ENCODE results near the gene PDE3A. TPM values are rescaled to one million over a fixed set of nuclear protein-coding genes. Genes with fewer than 3 reads are reported as not detected.

The PDE3A gene
- total and polyA plus RNA-seq, 10 of the 15 experiments (the other 5 are each of a cell fraction or from before 2014, with no cell fraction given): 0.01 to 2.6 (median 1.5) TPM

DNA sequence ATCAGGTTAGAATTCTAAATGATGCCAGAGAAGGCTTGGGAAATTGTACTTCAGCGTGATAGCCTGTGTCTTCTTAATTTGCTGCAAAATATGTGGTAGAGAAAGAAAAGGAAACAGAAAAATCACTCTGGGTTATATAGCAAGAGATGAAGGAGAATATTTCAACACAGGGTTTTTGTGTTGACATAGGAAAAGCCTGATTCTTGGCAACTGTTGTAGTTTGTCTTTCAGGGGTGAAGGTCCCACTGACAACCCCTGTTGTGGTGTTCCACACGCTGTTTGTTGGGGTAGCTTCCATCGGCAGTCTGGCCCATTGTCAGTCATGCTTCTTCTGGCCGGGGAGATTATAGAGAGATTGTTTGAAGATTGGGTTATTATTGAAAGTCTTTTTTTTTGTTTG lies 313.0 kb downstream of the PDE3A start (continued):
- no peak for TF ChIP-seq CREB1 (IDR thresholded peaks at IDR 0.05; ENCODE audit: low read depth)

DNA sequence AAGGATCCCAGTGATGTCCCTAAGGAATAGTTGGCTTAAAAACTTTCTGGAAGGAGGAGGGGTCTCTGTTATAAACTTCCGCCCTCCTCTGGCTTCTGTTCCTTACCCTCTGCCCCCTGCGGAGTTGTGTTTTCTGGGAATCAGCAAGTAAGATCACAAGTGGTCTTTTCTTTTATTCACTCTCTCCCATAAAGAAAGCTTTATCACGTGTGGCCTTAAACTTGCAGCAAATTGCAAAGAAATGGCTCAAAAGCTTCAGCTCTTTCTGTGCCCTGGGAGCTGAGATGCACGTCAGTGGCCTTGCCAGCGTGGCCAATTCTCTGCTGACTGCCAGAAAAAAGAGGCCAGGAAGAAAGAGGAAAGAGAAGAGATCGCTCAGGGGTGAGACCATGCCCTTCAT lies 326.9 kb downstream of the PDE3A start, which contains the start of gene SLCO1C1:
Gene SLCO1C1 (plus strand): TSS at position 101 of the 400 bp plus-strand sequence. CDS start 4,245 bp downstream, outside the sequence.
- Histone ChIP-seq H3K36me3 (ENCODE audit: control insufficient read depth in 2 of 2, insufficient read depth in 2 of 2, low read length in 1 of 2) (no peaks in the 10 kb centered on the region), H4K20me1 (ENCODE audit: control insufficient read depth, insufficient read depth) (no peaks in the 10 kb centered on the region), H3K9me3 (replicated peaks; ENCODE audit: control insufficient read depth, insufficient read depth, low read length) (no peaks in the 10 kb centered on the region), H3K27me3 (replicated peaks in 1 of 2; ENCODE audit: control insufficient read depth in 2 of 2, insufficient read depth in 2 of 2, low read length in 1 of 2) (no peaks in the 10 kb centered on the region), H3K4me1 (ENCODE audit: control insufficient read depth, insufficient read depth, low read length) (no peaks in the 10 kb centered on the region), H3K9ac (ENCODE audit: control insufficient read depth, insufficient read depth, low read length) (no peak within 1 kb of the TSS), H3K4me3 (no peak within 1 kb of the TSS), H3K79me2 (ENCODE audit: control insufficient read depth, insufficient read depth, low read length) (no peaks in the 10 kb centered on the region), H2AFZ (ENCODE audit: control insufficient read depth, low read depth, low read length) (no peak within 1 kb of the TSS), H3K27ac (ENCODE audit: control insufficient read depth, insufficient read depth) (no peak within 1 kb of the TSS), H3K4me2 (ENCODE audit: control insufficient read depth, insufficient read depth) (no peak within 1 kb of the TSS)
- ChIA-PET RAD21 (ENCODE audit: unreplicated experiment) (no interaction called here), CTCF (no interaction called here), POLR2A (no interaction called here), SMC1A (ENCODE audit: uncharacterized antibody, unreplicated experiment) (no interaction called here)
- intact Hi-C loops (cut with micrococcal nuclease; ENCODE audit: unreplicated experiment) (no loop called here), in situ Hi-C loops (cut with MboI) (no loop called here)
- no peak for DNase-seq (ENCODE audit: low read depth, low spot score)
- no peak for FAIRE-seq
- 15% methylated on average over 6 of the region's 6 CpGs for WGBS (ENCODE audit: insufficient coverage, insufficient replicate concordance, low lambda C conversion rate, missing lambda C conversion rate)
- no peak for ATAC-seq
- no TSS peak for BruUV-seq (replicated peaks)
- TF ChIP-seq CBX5 (IDR thresholded peaks at IDR 0.05; ENCODE audit: low read depth) (no peak), HDGF (IDR thresholded peaks at IDR 0.05) (no peak), ZNF24 (IDR thresholded peaks at IDR 0.05) (no peak), EGR1 (IDR thresholded peaks at IDR 0.05; ENCODE audit: borderline replicate concordance in 1 of 2, low read depth in 2 of 2, low read length in 2 of 2) (no peak), RAD51 (IDR thresholded peaks at IDR 0.05) (no peak), SP1 (IDR thresholded peaks at IDR 0.05; ENCODE audit: low read depth, low read length) (no peak), PML (IDR thresholded peaks at IDR 0.05; ENCODE audit: low read length) (no peak), ZBED1 (IDR thresholded peaks at IDR 0.05; ENCODE audit: borderline replicate concordance) (no peak), DPF2 (IDR thresholded peaks at IDR 0.05) (no peak), ZNF384 (IDR thresholded peaks at IDR 0.05; ENCODE audit: borderline replicate concordance, low read depth, low read length) (no peak), SMC3 (IDR thresholded peaks at IDR 0.05; ENCODE audit: borderline replicate concordance, low read length) (no peak), TAF1 (IDR thresholded peaks at IDR 0.05; ENCODE audit: borderline replicate concordance, low read depth, low read length) (no peak)
- TF ChIP-seq, protein P1, sequence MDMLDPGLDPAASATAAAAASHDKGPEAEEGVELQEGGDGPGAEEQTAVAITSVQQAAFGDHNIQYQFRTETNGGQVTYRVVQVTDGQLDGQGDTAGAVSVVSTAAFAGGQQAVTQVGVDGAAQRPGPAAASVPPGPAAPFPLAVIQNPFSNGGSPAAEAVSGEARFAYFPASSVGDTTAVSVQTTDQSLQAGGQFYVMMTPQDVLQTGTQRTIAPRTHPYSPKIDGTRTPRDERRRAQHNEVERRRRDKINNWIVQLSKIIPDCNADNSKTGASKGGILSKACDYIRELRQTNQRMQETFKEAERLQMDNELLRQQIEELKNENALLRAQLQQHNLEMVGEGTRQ (IDR thresholded peaks at IDR 0.05; ENCODE audit: borderline replicate concordance, low read depth, low read length): no peak
- TF ChIP-seq, protein P2, sequence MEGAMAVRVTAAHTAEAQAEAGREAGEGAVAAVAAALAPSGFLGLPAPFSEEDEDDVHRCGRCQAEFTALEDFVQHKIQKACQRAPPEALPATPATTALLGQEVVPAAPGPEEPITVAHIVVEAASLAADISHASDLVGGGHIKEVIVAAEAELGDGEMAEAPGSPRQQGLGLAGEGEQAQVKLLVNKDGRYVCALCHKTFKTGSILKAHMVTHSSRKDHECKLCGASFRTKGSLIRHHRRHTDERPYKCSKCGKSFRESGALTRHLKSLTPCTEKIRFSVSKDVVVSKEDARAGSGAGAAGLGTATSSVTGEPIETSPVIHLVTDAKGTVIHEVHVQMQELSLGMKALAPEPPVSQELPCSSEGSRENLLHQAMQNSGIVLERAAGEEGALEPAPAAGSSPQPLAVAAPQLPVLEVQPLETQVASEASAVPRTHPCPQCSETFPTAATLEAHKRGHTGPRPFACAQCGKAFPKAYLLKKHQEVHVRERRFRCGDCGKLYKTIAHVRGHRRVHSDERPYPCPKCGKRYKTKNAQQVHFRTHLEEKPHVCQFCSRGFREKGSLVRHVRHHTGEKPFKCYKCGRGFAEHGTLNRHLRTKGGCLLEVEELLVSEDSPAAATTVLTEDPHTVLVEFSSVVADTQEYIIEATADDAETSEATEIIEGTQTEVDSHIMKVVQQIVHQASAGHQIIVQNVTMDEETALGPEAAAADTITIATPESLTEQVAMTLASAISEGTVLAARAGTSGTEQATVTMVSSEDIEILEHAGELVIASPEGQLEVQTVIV (IDR thresholded peaks at IDR 0.05; ENCODE audit: borderline replicate concordance, partially characterized antibody): no peak
- TF ChIP-seq, protein P3, sequence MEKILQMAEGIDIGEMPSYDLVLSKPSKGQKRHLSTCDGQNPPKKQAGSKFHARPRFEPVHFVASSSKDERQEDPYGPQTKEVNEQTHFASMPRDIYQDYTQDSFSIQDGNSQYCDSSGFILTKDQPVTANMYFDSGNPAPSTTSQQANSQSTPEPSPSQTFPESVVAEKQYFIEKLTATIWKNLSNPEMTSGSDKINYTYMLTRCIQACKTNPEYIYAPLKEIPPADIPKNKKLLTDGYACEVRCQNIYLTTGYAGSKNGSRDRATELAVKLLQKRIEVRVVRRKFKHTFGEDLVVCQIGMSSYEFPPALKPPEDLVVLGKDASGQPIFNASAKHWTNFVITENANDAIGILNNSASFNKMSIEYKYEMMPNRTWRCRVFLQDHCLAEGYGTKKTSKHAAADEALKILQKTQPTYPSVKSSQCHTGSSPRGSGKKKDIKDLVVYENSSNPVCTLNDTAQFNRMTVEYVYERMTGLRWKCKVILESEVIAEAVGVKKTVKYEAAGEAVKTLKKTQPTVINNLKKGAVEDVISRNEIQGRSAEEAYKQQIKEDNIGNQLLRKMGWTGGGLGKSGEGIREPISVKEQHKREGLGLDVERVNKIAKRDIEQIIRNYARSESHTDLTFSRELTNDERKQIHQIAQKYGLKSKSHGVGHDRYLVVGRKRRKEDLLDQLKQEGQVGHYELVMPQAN (conservative IDR thresholded peaks at IDR 0.05): no peak
- TF ChIP-seq, protein P4, sequence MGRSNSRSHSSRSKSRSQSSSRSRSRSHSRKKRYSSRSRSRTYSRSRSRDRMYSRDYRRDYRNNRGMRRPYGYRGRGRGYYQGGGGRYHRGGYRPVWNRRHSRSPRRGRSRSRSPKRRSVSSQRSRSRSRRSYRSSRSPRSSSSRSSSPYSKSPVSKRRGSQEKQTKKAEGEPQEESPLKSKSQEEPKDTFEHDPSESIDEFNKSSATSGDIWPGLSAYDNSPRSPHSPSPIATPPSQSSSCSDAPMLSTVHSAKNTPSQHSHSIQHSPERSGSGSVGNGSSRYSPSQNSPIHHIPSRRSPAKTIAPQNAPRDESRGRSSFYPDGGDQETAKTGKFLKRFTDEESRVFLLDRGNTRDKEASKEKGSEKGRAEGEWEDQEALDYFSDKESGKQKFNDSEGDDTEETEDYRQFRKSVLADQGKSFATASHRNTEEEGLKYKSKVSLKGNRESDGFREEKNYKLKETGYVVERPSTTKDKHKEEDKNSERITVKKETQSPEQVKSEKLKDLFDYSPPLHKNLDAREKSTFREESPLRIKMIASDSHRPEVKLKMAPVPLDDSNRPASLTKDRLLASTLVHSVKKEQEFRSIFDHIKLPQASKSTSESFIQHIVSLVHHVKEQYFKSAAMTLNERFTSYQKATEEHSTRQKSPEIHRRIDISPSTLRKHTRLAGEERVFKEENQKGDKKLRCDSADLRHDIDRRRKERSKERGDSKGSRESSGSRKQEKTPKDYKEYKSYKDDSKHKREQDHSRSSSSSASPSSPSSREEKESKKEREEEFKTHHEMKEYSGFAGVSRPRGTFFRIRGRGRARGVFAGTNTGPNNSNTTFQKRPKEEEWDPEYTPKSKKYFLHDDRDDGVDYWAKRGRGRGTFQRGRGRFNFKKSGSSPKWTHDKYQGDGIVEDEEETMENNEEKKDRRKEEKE (IDR thresholded peaks at IDR 0.05): no peak
